GM21447 (cell line): Measurements from ENCODE around the gene ANO7.

Experiments
- ATAC-seq: cut with Tn5 transposase; IDR thresholded peaks from one replicate; pipeline ENCODE4 v1.9.1; 2021; ENCODE audit not compliant: unreplicated experiment

Gene ANO7

GRCh38 chr2:241225545-241225944 is 37.1 kb downstream of the ANO7 start:
- no peak for ATAC-seq

- ATAC-seq, result no peak
Observed at GRCh38 chr2:241225983-241226382, 37.5 kb downstream of the ANO7 start.

DNA sequence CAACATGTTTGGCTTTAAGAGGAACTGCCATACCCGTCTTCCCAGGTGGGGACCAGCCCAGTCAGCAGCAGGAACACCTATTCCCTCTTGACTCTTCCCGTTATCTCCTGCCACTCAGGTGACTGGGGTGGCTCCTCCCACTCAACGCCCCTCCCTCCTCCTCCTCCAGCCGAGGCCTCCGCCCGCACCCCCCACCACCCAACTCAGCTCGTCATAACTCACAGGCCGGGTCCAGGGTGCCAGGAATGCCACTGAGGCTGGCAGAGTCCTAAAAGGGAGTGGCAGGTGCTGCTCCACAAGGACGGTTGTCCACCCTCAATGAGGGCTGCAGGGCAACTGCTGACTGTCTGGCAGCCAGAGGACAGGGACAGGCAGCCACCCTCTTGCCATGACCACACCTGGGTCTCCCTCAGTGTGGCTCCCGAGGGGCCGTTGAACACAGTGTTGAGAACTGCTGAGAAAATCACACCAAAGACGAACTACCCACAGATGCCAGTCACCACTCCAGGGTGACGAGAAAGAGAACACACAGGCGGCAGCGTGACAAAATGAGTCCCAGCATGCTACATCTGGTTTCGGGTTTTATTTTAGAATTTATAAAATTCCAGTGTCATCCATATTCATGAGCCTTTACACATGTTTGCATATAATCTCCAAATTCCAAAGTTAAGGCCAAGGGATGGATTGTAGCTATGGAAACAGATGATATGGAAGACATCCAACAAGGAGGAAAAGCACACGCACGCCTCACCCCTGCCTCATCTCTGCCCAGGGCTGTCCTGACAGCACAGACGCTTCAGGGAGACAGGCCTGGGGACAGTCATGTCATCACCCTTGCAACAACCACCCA is 38.5 kb downstream of the ANO7 start:
- no peak for ATAC-seq

- no peak for ATAC-seq
Observed at GRCh38 chr2:241227594-241227993, 39.1 kb downstream of the ANO7 start.

- no peak for ATAC-seq
Observed at GRCh38 chr2:241228081-241228859, 39.8 kb downstream of the ANO7 start.

- no peak for ATAC-seq
Observed at GRCh38 chr2:241228860-241229516, 40.5 kb downstream of the ANO7 start.

- no peak for ATAC-seq
Observed at GRCh38 chr2:241229563-241230401, 41.3 kb downstream of the ANO7 start.

- no peak for ATAC-seq
Observed at GRCh38 chr2:241230435-241230834, 42.0 kb downstream of the ANO7 start.

- ATAC-seq, result no peak
Observed at GRCh38 chr2:241232736-241233575, 44.5 kb downstream of the ANO7 start.

DNA sequence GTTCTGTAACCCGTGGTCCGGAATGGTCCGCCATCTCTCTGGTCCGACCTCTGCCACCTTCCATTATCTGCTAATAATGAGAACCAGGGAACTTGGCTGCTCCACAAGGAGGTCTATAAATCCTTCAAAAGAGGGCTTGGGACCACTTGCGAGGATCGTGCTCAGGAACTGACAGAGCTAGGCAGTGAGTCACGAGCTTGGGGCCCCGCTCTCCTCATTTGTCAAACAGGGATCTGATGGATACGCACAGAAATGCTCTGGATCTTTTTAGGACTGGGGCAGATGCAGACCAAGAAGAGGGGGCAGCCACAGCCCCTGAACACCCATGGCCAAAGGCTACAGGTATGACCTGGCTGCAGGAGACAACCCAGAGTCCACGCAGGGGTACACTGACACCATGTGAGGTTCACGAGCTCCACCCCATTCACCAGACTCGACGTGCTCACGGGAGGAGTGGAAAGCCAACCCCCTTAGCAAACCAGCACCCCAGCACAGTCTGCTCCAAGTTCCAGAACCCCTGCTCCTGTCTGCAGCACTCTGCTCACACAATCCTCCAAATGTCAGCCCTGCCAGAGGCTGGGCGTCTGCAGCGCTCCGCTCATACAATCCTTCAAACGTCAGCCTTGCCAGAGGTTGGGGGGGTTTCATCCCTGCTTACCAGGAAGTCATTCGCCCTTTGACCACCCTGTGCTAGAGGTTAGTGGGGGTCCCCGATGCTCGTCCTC is 45.8 kb downstream of the ANO7 start:
- no peak for ATAC-seq

DNA sequence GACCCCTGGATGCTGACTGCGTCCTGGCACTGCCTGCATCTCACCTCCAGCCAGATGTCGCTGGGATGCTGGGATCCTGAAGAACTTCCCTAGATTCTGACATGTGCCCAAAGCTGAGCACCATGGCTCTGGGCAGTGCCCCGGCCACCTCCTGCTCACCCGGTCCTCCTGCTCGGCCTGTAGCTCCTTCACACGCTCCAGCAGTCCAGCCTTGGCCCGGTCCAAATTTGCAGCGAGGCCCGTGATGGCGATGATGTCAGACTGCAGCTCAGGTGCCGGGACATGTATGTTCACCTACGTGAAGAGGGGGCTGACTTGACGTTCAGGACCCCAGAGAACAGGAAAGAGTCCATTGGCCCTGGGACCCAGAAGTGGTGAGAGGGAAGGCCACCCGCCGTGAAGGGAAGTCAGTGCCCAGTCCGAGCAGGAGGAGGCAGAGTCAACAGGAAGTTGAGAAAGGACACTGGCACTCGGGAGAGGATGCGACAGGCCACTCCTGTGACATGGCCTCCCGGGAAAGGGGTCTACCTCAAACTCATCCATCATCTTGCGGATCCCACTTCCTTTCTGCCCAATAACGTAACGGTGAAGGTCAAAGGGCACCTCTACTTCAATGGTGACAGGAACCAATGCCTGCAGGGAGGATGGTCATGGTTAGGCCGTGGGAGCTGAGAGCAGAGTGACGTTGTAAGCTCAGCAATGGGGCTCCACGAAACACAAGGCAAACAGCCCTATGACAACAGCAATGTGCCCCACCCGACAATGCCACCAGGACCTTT is 46.7 kb downstream of the ANO7 start:
- ATAC-seq, result no peak

DNA sequence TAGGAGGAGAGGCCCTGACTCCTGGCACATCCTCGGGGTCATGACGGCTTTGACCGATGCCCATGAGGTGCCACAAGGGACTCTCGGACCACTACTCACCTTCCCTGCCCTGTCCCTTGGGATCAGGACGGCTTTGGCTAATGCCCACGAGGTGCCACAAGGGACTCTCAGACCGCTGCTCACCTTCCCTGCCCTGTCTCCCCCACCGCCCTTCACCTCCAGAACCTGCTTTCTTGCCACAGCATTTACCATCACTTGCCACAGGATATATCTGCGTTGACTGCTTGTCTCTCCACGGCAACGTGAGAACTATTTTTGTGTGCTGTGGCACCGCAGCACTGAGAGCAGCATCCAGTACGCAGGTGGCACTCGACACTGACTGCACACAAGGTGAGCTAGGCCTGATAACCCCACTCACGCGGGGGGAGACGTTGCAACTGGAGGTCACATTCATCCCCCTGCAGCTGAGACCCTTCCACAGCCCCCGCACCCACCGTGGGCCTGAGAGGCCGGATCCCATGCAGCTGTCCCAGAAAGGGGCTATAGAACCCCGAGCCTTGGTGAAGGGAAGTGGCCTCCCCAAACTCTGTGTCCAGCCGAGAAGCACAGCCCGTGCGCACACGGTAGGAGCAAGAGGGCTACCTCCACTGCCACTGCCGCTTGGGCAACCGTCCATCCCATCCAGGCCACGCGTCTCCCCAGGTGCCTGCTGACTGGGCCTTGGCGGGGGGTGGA is 47.5 kb downstream of the ANO7 start:
- ATAC-seq, result no peak

DNA sequence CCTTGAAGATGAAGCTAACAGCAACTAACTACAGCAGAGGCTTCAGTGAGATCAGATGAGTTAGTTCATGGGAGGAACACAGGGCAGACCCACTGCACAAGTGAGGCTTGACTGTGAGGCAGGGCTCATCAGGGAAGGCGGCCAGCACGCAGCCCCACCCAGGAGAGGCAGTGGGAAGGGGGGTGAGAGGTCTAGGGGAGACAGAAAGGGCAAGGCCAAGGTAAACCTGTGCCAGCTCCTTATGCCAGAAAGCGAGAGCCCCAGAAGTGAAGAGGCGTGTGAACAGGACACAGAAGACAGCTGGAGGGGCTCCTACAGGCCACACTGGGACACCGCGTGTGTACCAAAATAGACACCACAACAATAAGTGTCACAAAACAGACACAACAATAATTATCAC is 48.6 kb downstream of the ANO7 start:
- no peak for ATAC-seq

- ATAC-seq, result no peak
Observed at GRCh38 chr2:241237949-241238371, 49.5 kb downstream of the ANO7 start.

GRCh38 chr2:241238693-241239198 is 50.3 kb downstream of the ANO7 start:
- ATAC-seq, result no peak

GRCh38 chr2:241239552-241240202 is 51.2 kb downstream of the ANO7 start:
- no peak for ATAC-seq
